ENCODE results near the gene C2orf69. TPM values are rescaled to one million over a fixed set of nuclear protein-coding genes. Genes with fewer than 3 reads are reported as not detected.

Gene C2orf69
- total and polyA plus RNA-seq, 4 experiments from 2014 or later = 13.5 to 14.7 (median 14.1) TPM

GRCh38 chr2:199928626-199929025 is 17.5 kb downstream of the C2orf69 start:
- Mint-ChIP-seq H3K36me3 (peaks cover 8 to 31% of the 10 kb centered on the region in 2 donors), H3K4me1 (peaks cover 0 to 11% (median 6%) of the 10 kb centered on the region in 4 donors), H3K27me3 (no peaks in the 10 kb centered on the region), H3K4me3 (no peak overlapping the region), H3K9me3 (no peaks in the 10 kb centered on the region), H3K27ac (peak overlapping the region in 3 of 7 donors; percentile 3 to 47 (median 37))
- CTCF ChIA-PET (ENCODE audit: partially characterized antibody) = no interaction called here
- no peaks in the 10 kb centered on the region for H3K4me1 ChIP-seq (ENCODE audit: insufficient read depth, low read length)
- intact Hi-C loops (cut with micrococcal nuclease) = no loop called here
- peaks cover 14% of the 10 kb centered on the region for H3K36me3 ChIP-seq (ENCODE audit: insufficient read depth, low read length)
- POLR2A ChIA-PET (ENCODE audit: partially characterized antibody) = no interaction called here
- H3K27me3 ChIP-seq (ENCODE audit: insufficient read depth, low read length) = no peaks in the 10 kb centered on the region
- H3K4me3 ChIP-seq (ENCODE audit: low read length in 2 of 2) = no peak overlapping the region
- H3K27ac ChIP-seq (ENCODE audit: low read depth, low read length) = no peak overlapping the region
- H3K9me3 ChIP-seq (ENCODE audit: control insufficient read depth in 1 of 2, low read length in 2 of 2) = no peaks in the 10 kb centered on the region
- DNase-seq = no peak

- DNase-seq = no peak
- CTCF ChIA-PET (ENCODE audit: partially characterized antibody) = interaction anchor here (0.7 kb wide), 1 partner anchor 11 kb away, joined by 3 read pairs; no protein-coding TSS in a partner anchor
- Histone ChIP-seq H3K4me3 (ENCODE audit: low read length in 2 of 2) (no peak overlapping the region), H3K9me3 (ENCODE audit: control insufficient read depth in 1 of 2, low read length in 2 of 2) (no peaks in the 10 kb centered on the region), H3K36me3 (ENCODE audit: insufficient read depth, low read length) (peaks cover 14% of the 10 kb centered on the region), H3K27ac (ENCODE audit: low read depth, low read length) (no peak overlapping the region), H3K27me3 (ENCODE audit: insufficient read depth, low read length) (no peaks in the 10 kb centered on the region), H3K4me1 (ENCODE audit: insufficient read depth, low read length) (no peaks in the 10 kb centered on the region)
- intact Hi-C loops (cut with micrococcal nuclease) = no loop called here
- peaks cover 8 to 31% of the 10 kb centered on the region in 2 donors for H3K36me3 Mint-ChIP-seq
- peaks cover 0 to 5% (median 4%) of the 10 kb centered on the region in 4 donors for H3K4me1 Mint-ChIP-seq
- H3K27me3 Mint-ChIP-seq = no peaks in the 10 kb centered on the region
- POLR2A ChIA-PET (ENCODE audit: partially characterized antibody) = interaction anchor here (0.7 kb wide), 1 partner anchor 14 kb away, joined by 5 read pairs; no protein-coding TSS in a partner anchor
- no peaks in the 10 kb centered on the region for H3K9me3 Mint-ChIP-seq
- no peak overlapping the region for H3K4me3 Mint-ChIP-seq
- peak overlapping the region in 2 of 7 donors; percentile 29 to 73 for H3K27ac Mint-ChIP-seq
Measured at GRCh38 chr2:199929262-199929661, 18.2 kb downstream of the C2orf69 start.

- H3K27ac ChIP-seq (ENCODE audit: low read depth, low read length) = no peak overlapping the region
- Mint-ChIP-seq H3K36me3 (peaks cover 12 to 41% of the 10 kb centered on the region in 2 donors), H3K9me3 (no peaks in the 10 kb centered on the region), H3K27ac (peak overlapping the region in 1 of 7 donors; percentile 33), H3K4me3 (no peak overlapping the region), H3K27me3 (no peaks in the 10 kb centered on the region), H3K4me1 (peaks cover 0 to 5% (median 2%) of the 10 kb centered on the region in 4 donors)
- peaks cover 18% of the 10 kb centered on the region for H3K36me3 ChIP-seq (ENCODE audit: insufficient read depth, low read length)
- CTCF ChIA-PET (ENCODE audit: partially characterized antibody) = no interaction called here
- intact Hi-C loops (cut with micrococcal nuclease) = no loop called here
- POLR2A ChIA-PET (ENCODE audit: partially characterized antibody) = no interaction called here
- H3K27me3 ChIP-seq (ENCODE audit: insufficient read depth, low read length) = no peaks in the 10 kb centered on the region
- H3K4me3 ChIP-seq (ENCODE audit: low read length in 2 of 2) = no peak overlapping the region
- no peaks in the 10 kb centered on the region for H3K4me1 ChIP-seq (ENCODE audit: insufficient read depth, low read length)
- H3K9me3 ChIP-seq (ENCODE audit: control insufficient read depth in 1 of 2, low read length in 2 of 2) = no peaks in the 10 kb centered on the region
- DNase-seq = no peak
Measured at GRCh38 chr2:199932312-199932855, 21.3 kb downstream of the C2orf69 start.

GRCh38 chr2:199933466-199933865 is 22.4 kb downstream of the C2orf69 start:
- Histone ChIP-seq H3K4me3 (ENCODE audit: low read length in 2 of 2) (no peak overlapping the region), H3K27me3 (ENCODE audit: insufficient read depth, low read length) (no peaks in the 10 kb centered on the region), H3K4me1 (ENCODE audit: insufficient read depth, low read length) (no peaks in the 10 kb centered on the region), H3K27ac (ENCODE audit: low read depth, low read length) (no peak overlapping the region), H3K36me3 (ENCODE audit: insufficient read depth, low read length) (peaks cover 21% of the 10 kb centered on the region), H3K9me3 (ENCODE audit: control insufficient read depth in 1 of 2, low read length in 2 of 2) (no peaks in the 10 kb centered on the region)
- H3K4me1 Mint-ChIP-seq = peaks cover 0 to 4% (median 2%) of the 10 kb centered on the region in 4 donors
- ChIA-PET CTCF (ENCODE audit: partially characterized antibody) (no interaction called here), POLR2A (ENCODE audit: partially characterized antibody) (no interaction called here)
- H3K4me3 Mint-ChIP-seq = no peak overlapping the region
- H3K27me3 Mint-ChIP-seq = no peaks in the 10 kb centered on the region
- no peak for DNase-seq
- intact Hi-C loops (cut with micrococcal nuclease) = no loop called here
- peaks cover 15 to 50% of the 10 kb centered on the region in 2 donors for H3K36me3 Mint-ChIP-seq
- H3K9me3 Mint-ChIP-seq = no peaks in the 10 kb centered on the region
- H3K27ac Mint-ChIP-seq = peak overlapping the region in 2 of 7 donors; percentile 12 to 22

GRCh38 chr2:199936554-199936953 is 25.5 kb downstream of the C2orf69 start:
- DNase-seq = no peak
- no peaks in the 10 kb centered on the region for H3K9me3 Mint-ChIP-seq
- H3K4me3 Mint-ChIP-seq = no peak overlapping the region
- ChIA-PET CTCF (ENCODE audit: partially characterized antibody) (no interaction called here), POLR2A (ENCODE audit: partially characterized antibody) (no interaction called here)
- H3K4me3 ChIP-seq (ENCODE audit: low read length in 2 of 2) = no peak overlapping the region
- peaks cover 32% of the 10 kb centered on the region for H3K36me3 ChIP-seq (ENCODE audit: insufficient read depth, low read length)
- H3K4me1 Mint-ChIP-seq = peaks cover 0 to 2% (median under 1%) of the 10 kb centered on the region in 4 donors
- H3K27ac Mint-ChIP-seq = peak overlapping the region in 1 of 7 donors; percentile 37
- no peak overlapping the region for H3K27ac ChIP-seq (ENCODE audit: low read depth, low read length)
- no peaks in the 10 kb centered on the region for H3K27me3 Mint-ChIP-seq
- no peaks in the 10 kb centered on the region for H3K4me1 ChIP-seq (ENCODE audit: insufficient read depth, low read length)
- H3K9me3 ChIP-seq (ENCODE audit: control insufficient read depth in 1 of 2, low read length in 2 of 2) = no peaks in the 10 kb centered on the region
- H3K27me3 ChIP-seq (ENCODE audit: insufficient read depth, low read length) = no peaks in the 10 kb centered on the region
- intact Hi-C loops (cut with micrococcal nuclease) = no loop called here
- peaks cover 17 to 49% of the 10 kb centered on the region in 2 donors for H3K36me3 Mint-ChIP-seq

GRCh38 chr2:199940373-199940772 is 29.3 kb downstream of the C2orf69 start:
- Mint-ChIP-seq H3K4me3 (no peak overlapping the region), H3K36me3 (peaks cover 28 to 54% of the 10 kb centered on the region in 2 donors), H3K27me3 (no peaks in the 10 kb centered on the region), H3K9me3 (no peaks in the 10 kb centered on the region), H3K4me1 (peaks cover 4 to 6% (median 4%) of the 10 kb centered on the region in 4 donors), H3K27ac (no peak overlapping the region)
- Histone ChIP-seq H3K27ac (ENCODE audit: low read depth, low read length) (no peak overlapping the region), H3K4me1 (ENCODE audit: insufficient read depth, low read length) (no peaks in the 10 kb centered on the region), H3K4me3 (ENCODE audit: low read length in 2 of 2) (no peak overlapping the region), H3K9me3 (ENCODE audit: control insufficient read depth in 1 of 2, low read length in 2 of 2) (no peaks in the 10 kb centered on the region), H3K36me3 (ENCODE audit: insufficient read depth, low read length) (peaks cover 29% of the 10 kb centered on the region), H3K27me3 (ENCODE audit: insufficient read depth, low read length) (no peaks in the 10 kb centered on the region)
- intact Hi-C loops (cut with micrococcal nuclease) = loop anchor here (2.0 kb wide), 1 partner anchor 236 kb away; no protein-coding TSS in a partner anchor
- ChIA-PET POLR2A (ENCODE audit: partially characterized antibody) (no interaction called here), CTCF (ENCODE audit: partially characterized antibody) (interaction anchor here (0.6 to 1.0 kb wide), 3 partner anchors 11 to 200 kb away, joined by 3 read pairs; no protein-coding TSS in a partner anchor)
- DNase-seq = peak in 2 of 5 donors; percentile 1 to 25

GRCh38 chr2:199943373-199943772 is 32.3 kb downstream of the C2orf69 start:
- no peaks in the 10 kb centered on the region for H3K9me3 Mint-ChIP-seq

More at GRCh38 chr2:199943373-199943772, 32.3 kb downstream of the C2orf69 start:
- peaks cover 37 to 60% of the 10 kb centered on the region in 2 donors for H3K36me3 Mint-ChIP-seq
- H3K27ac ChIP-seq (ENCODE audit: low read depth, low read length) = no peak overlapping the region
- H3K36me3 ChIP-seq (ENCODE audit: insufficient read depth, low read length) = peaks cover 47% of the 10 kb centered on the region
- H3K4me3 Mint-ChIP-seq = no peak overlapping the region
- no peaks in the 10 kb centered on the region for H3K9me3 ChIP-seq (ENCODE audit: control insufficient read depth in 1 of 2, low read length in 2 of 2)
- DNase-seq = no peak
- H3K27me3 Mint-ChIP-seq = no peaks in the 10 kb centered on the region
- no peak overlapping the region for H3K27ac Mint-ChIP-seq
- intact Hi-C loops (cut with micrococcal nuclease) = no loop called here
- CTCF ChIA-PET (ENCODE audit: partially characterized antibody) = interaction anchor here (1.1 kb wide), 1 partner anchor 566 kb away, joined by 3 read pairs; the partner anchor contains the start of gene KCTD18
- no peak overlapping the region for H3K4me3 ChIP-seq (ENCODE audit: low read length in 2 of 2)
- peaks cover 7 to 14% (median 8%) of the 10 kb centered on the region in 4 donors for H3K4me1 Mint-ChIP-seq
- POLR2A ChIA-PET (ENCODE audit: partially characterized antibody) = no interaction called here
- no peaks in the 10 kb centered on the region for H3K4me1 ChIP-seq (ENCODE audit: insufficient read depth, low read length)
- H3K27me3 ChIP-seq (ENCODE audit: insufficient read depth, low read length) = no peaks in the 10 kb centered on the region
